ENCODE results near the gene SMARCD3.
A peak's percentile ranks its signal among the peaks of the same experiment; 100 is the strongest.

SMARCD3 gene

DNA sequence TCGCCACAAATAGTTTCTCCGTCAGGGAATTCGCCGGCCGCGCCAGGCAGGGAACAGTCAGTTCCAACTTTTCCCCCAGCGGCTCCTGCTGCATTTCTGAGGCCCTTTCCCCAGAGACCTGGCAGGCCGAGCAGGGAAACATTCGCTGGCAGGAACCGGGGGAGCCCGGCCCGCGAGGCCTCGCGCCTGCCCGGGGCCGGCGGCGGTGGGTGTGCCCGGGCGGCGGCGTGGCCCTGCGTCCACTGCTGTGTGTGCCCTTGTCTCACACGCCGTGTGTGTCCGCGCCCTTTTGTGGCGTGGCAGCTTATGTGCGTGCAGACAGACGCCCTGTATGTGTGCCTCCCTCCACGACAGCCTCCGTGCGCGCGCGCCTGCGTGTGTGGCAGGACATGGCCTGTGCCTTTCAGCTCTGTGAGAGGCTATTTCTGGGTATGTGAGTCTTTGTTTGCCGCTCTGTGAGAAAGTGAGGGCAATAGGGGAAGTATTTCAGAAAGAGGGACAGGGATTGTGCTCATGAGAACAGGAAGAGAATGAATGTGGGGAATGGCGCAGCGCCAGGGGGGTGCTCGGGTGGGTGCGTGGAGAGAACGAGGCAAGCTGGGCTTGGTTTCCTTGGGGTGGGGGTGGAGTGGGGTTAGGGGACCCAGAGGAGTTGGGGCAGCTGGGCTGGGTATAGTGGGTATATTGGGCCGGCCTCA is 689 bp upstream of the SMARCD3 start:
- DNase-seq (ENCODE audit: low read depth in 2 of 2), result no peak

DNA sequence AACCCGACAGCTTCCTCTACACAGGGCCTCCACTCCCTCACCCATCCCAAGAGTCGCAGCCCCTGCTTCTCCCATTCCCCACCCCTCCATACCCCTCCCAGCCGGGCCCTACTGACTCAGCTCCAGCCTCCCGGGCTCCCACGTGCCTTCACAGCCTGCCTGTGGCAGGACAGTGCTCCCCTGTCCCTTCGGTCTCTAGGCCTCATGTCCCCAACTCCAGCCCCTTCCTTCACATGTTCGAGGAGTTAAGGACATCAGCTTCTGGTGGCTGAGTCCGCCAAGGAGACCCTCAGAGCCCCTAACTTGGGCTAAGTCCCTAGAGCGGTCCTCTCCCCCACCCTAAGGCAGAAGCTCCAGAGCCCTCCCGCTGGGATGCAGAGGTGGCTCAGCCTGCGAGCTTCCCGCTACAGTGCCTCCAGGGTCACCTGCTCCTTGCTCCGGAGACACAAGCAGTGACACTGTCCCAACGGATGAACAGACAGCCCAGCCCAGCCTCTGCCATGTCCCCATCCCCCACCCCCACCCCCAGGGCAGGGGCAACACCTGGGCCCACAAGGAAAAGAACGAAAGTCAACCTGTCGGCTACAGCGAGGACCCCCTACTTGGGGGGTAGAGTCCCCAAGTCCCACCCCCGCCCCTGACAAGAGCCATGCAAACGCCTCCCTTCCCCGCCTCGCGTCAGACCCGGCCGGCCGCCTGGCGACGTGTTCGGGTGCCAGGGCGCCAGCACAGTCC is 716 bp downstream of the SMARCD3 start:
- no peak for DNase-seq (ENCODE audit: low read depth in 2 of 2)

DNA sequence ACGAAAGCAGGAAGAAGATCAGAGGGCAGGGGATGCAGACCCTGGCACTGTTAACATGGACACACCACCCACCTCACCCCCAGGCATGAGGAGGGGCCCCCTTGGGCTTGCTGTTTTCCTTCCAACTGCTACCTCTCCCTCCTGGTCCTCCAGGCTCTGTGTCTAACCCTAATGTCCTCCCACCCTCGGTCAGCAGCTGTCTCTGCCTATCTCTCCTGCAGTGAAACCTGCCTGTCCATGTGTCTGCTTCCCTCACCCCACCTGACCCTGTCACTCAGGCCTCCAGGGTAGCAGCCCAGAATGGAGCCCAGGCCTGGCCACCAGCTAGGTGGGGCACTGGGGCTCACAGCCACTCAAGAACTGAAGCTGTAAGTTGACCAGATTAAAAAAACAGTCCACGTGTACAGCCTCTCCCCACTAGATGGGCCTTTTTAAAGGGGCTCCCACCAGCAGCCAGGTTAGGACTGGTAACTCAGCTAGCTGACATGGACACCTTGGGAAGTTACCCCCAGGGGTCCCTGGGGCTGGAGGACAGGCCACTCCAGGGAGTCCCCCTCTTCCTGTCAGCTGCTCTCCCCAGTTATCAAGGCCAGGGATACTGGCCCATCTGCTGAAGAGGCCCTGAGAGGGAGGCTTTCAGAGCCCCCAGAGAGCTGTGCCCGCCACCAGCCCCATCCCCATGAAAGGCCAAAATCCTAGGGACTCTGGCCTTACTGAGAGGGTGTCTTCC is 1.5 kb downstream of the SMARCD3 start:
- DNase-seq (ENCODE audit: low read depth in 2 of 2), result no peak

DNA sequence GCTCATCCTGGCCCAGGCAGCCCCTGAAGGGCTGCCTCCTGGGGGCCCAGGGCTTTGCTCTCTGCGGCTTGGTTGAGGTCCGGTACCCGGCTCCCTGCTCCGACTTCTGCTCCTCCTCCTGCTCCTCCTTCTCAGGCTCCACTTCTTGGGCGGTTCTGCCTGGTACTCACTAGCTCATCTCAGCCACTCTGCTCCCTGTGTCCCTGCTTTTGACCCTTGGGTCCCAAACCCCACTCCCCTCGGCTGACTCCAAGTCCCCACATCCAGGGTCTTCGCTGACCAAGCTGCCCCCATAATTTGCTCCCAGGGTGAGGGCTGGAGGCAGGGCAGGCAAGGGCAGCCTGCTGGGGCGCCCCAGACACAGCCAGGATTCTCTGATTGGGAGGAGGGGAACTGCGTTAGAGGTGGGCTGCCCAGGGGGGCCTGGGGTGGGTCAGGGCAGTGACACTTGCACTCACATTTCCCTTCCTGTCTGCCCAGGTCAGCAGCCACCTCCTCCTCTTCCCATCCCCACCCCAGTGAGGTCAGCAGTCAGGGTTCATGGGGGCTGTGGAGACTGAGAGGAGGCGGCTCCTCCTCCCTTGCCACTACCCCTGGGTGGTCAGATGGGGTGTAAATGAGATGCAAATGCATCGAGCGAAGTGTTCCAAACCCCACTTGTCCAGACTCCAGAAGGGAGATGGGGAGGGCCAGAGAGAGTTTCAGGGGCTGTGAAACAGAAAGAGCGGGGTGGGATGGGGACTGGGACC is 2.2 kb downstream of the SMARCD3 start:
- no peak for DNase-seq (ENCODE audit: low read depth in 2 of 2)

DNA sequence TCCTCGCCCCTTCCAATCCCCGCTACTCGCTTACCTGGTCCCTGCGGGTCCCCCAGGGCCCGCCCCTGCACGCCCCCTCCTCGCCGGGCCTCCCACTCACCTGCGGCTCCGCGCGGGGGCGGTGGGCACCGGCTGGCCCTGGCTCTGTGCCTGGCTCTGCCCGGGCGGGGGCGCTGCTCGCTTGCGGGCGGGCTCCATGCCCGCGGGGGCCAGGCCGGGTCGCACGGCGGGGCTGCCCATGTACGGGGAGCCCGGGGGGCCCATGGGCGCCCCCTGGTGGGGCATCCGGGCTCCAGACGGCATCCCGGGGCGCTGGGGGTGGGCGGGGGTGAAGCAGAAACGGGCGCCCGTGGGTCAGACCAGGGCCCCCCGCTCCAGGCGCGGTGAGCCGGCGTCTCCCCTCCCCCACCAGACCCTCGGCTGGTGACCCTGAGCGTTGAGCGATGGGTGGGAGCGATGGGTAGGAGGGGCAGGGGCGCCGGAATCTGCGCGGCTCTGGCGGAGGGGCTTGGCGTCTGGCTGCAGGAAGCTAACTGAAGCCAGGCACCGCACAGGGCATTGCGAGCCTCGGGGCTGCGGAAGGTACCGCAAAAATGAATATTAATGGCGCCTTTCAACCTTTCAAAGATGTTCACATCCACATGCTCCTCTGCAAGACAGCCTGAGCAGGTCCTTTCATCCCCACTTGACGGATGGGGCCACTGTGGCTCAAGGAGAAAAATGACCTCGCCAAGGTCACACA is 3.0 kb downstream of the SMARCD3 start:
- DNase-seq (ENCODE audit: low read depth in 2 of 2), result peak in 1 of 2 donors; percentile 43

DNA sequence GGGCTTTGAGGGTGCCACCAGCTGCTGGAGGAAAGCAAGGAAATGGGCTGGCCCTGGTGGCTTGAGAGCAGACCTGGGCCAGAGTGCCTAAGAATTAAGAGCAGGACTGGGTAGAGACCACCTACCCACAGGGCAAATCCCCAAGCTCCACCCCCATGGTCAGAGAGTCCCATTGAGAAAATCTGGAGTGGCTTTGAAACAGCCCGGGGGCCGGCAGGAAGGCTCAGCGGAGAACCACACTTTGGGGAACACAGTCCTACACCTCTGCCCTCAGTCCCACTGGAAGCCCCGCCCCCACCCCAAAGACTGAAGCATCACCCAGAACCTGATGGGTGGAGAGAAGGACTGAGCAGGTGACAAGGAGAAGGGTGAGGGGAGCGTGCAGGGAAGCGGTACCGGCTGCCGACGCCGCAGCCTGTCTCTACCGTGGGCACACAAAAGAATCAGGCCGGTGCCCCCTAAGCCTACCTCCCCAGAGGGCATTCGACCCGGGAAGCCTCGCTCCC is 3.6 kb downstream of the SMARCD3 start:
- no peak for DNase-seq (ENCODE audit: low read depth in 2 of 2)

DNA sequence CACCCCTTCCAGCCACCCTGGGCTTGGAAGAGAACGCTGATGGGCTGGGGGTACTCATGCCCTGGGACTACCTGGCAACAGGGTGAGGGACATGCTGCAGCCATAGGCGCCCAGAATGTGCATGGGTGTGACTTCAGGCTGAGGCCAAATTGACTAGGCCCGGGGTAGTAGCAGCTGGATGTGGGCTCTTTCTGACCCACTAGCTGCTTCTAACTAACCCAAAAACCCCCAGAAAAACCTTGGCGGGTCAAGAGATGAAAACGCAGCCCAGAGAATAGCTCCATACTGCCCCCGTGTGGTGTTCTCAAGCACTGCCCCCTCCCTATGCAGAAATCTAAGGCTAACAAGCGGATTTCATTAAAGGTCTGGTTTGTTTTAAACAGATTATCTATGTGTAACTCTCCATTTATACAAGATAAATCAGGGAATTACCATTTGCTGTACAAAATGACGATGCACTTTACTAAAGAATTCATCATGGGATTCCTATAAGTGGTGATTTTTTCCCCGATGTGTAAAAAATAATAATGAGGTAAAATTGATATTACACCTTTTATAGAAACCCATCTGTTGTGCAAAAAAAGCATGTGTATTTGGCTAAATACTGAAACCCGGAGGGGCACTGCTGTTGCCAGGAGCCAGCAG is 4.2 kb downstream of the SMARCD3 start:
- no peak for DNase-seq (ENCODE audit: low read depth in 2 of 2)

DNA sequence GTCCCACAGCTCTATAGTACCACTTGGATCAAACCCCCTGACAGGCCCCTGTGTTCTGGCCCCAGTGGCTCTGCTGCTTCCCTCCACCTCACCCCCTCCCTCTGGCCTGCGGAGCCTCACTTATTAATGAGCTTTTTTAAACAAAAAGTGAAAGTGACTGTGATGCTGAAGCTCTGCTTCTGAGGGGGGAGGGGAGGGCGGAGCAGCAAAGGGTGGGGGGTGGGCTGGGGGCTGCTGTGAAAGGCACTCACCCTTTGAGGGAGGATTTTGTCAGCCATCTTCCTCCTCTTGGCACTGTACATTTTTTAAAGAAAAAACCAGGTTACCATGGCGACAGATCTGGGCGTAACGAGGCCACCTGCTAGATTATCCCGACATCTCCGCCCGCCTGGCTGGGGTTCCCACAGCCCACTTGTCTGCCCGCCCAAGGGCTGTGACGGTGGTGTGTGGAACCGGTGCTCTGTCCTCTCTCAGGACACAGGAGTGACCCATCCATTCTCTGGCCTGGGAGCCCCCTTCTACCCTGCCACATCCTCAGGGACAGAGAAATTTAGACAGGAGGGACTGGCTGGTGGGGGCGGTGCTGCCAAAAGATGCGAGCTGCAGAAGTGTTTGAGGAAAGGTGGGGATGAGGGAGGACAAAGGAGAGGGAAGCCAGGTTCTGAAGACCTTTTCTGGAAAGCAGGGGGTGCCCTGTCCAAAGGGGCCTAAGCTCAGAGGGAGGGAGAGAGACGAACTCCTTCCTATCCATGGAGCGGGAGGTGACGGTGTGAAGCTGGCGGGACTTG is 4.9 kb downstream of the SMARCD3 start:
- DNase-seq (ENCODE audit: low read depth in 2 of 2), result no peak

DNA sequence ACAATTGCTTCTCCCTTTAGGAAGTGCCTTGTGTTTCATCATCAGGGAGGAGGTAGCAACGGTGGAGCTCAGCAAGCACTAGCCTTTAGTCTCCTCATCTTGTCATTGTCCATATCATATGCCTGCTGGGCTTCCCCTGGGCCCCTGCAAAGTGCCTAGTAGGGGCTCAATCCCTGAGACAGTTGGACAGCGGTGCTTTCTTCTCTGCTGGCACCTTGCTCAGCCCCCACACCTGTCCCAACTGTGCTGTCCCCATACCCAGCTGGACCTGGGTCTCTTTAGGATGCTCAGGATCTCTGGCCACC is 5.5 kb downstream of the SMARCD3 start:
- DNase-seq (ENCODE audit: low read depth in 2 of 2), result no peak

DNA sequence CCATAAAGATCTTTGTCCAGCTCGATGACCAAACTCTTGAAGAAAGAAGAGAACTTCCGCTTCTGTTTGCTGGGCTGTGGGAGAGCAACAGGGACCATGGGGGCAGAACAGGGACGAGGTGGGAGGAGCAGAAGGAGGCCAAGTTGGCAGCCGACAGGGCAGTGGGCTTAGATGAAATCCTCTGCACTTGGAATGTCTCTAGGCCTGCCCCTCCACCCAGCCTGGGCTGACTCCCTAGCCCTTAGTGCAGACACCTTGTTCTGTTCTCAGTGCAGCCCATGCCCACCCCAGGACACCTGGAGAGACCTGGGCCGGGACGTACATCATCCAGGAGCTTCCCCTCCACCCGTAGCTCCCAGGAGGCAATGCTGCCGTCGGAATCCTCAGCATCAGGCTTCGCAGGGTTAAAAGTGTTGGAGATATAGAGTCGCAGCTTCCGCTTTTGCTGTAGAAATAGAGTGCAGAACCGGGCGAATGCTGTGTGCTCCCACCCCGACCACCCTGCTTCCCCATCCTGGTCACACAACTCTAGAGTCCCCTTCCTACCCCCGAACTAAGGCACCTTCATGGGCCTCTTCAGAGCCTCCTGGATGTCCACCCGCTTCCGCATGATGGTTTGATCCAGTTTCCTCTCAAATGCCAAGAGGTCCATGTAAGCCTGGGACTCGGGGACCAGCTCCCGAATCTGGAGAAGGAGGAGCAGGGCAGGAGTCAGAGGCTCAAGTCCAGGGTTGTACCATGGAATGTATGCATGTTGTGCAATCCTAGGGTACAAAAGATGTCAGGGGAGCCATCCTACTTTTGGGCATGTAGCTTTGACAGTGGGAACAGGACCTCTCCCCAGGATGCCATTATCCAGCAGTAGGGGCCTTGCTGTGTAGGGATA is 6.1 kb downstream of the SMARCD3 start:
- no peak for DNase-seq (ENCODE audit: low read depth in 2 of 2)

DNA sequence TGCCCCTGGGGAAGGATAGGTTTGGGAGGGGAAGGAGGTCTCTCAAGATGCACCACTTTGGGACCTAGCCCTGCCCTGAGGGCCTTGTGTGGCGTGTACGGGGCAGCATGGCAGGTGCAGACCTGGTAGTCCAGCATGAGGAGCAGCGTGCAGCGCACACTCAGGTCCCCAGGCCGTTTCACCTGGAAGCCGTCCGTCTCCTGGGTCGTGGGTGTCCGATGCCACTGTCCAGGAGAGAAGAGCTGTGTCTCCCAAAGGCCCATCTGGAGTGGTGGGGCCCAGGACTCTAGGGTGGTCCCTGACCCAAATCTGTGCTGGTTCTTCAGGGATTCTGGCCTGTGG is 6.8 kb downstream of the SMARCD3 start:
- DNase-seq (ENCODE audit: low read depth in 2 of 2), result no peak

DNA sequence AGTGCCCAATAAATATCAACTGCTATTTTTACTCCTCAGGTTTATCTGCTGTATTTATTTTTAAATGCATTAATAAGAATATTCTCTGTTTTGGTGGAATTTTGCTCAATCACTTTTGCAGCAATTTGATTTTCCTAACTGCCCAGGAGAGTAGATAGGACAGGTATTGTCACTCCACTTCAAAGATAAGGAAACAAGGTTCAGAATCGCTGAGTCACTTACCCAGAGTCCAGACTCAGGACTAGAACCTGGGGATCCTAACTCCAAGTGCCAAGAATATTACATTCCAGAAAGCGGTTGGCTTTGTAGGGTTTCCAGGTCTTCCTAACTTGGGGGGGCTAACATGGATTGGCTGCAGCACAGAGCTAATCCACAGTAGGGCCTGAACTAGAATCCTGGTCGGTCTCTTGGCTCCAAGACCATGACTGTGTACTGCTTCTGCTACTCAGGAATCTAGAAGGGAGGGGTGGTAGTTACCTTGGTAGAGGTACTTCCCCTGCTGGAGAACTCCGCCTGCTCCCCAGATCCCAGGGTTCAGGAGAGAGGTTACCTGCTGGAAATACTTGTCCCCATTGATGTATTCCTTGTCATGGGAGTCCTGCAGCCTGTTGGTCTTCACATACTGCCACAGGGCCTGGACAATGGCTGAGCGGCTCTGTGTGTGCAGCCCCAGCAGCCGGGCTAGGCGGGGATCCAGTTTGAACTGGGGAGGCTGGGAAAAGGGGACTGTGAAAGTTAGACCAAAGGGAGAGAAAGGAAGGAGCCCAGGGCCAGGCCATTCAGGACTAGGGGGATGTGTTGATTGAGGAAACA is 7.3 kb downstream of the SMARCD3 start:
- DNase-seq (ENCODE audit: low read depth in 2 of 2), result no peak

DNA sequence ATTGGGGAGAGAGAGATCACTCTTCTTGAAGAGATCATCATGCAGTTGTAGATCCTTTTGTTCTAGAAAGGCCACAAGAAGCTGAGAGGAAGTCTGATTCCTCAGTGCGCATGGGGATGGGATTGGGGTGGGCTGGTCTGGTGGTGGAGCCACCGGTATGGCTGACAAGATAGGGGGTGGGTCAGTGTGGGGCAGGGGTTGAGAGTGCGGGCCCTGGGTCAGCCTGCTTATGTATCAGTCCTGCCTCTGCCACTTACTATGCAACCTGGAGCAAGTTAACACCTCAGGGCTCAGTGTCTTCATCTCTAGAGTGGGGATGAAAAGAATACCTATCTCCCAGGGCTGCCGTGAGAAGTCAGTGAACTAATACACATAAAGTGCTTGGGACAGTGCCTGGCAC is 8.0 kb downstream of the SMARCD3 start:
- no peak for DNase-seq (ENCODE audit: low read depth in 2 of 2)

DNA sequence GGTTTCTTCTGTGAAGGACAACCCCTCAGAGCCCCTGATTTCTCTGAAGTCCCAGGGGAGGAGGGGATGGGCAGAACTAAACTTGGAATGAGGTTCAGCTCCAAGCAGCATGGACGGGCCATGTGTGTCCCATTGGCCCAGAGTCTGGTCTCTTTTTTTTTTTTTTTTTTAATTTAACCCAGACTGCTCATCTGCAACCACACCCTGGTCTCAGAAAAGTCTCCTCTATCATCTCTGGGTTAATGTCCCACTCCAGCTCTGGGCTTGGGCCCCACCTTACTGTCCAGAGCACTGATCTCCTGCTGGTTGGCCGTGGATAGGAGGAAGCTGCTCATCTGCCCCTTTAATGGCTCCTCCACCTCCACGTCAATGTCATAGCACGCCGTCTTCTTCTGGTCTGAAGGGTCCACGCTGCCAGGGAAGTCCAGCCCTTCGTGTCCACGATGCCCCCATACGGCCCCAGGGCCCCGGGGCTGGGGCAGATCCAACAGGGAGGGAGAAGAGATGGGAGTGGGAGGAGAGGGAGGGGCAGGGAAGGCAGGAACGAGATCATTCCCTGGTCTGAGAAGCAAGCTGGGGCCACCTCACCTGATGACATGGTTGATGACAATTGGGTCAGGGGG is 8.5 kb downstream of the SMARCD3 start:
- DNase-seq (ENCODE audit: low read depth in 2 of 2), result no peak

DNA sequence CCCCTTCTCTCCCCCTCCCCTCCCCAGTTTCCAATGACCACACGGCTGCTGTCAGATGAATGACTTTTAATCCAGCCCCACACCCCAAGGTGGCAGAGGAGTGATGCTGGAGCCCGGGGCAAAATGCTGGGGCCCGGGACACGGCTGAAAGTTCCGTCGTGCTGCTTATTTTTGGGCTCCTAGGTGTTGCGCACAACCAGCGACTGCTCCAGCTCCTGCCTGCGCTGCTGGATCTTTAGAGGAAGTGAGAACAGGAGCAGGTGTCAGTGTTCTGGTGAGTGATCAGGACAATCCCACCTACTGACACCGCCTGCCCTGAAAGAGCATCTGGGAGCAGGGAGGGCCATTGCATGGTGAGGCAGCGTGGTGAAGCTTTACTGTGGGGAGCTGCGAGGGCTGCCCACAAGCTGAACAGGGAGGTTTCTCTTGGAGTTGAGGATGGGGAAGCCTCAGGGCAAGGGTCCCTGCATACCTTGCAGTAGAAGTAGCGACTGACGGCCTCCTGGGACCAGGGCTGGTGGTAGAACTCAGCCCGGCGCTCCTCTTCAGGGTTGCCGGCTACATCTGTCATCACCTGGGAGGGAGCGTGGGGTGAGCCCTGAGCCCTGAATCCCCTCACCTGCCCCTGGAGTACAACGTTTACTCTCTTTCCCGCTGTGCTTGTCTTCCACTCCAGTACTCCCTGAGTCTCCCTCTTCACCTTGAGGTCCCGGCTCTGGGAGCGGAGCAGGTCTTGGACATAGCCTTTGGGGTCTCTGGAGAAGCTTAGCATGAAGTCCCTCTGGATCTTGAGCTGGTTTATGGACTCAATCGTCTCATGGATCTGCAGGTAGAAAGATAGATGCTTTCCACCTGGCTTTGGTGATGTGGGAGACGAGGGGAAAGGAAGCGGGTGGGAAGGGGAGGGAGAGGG is 9.3 kb downstream of the SMARCD3 start:
- no peak for DNase-seq (ENCODE audit: low read depth in 2 of 2)

DNA sequence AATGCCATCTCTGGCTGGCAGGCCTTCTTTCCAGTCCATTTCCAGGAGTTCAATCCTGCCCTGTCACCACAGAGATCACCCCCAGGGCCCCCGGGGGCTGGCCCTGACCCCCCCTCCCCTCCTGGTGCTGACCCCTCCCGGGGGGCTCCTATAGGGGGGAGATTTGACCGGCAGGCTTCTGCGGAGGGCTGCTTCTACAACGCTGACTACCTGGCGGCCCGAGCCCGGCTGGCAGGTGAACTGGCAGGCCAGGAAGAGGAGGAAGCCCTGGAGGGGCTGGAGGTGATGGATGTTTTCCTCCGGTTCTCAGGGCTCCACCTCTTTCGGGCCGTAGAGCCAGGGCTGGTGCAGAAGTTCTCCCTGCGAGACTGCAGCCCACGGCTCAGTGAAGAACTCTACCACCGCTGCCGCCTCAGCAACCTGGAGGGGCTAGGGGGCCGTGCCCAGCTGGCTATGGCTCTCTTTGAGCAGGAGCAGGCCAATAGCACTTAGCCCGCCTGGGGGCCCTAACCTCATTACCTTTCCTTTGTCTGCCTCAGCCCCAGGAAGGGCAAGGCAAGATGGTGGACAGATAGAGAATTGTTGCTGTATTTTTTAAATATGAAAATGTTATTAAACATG is 10.2 kb downstream of the SMARCD3 start:
- DNase-seq (ENCODE audit: low read depth in 2 of 2), result no peak

All from stimulated activated CD8-positive, alpha-beta memory T cell treated with anti-CD3 and anti-CD28 coated beads, Interleukin-15, amount 100 ng/mL, for 4 hours (primary cell).